Adipose tissue (tissue), 3 donors: ENCODE results near the gene SIAE. TPM values are rescaled to one million over a fixed set of nuclear protein-coding genes. Genes with fewer than 3 reads are reported as not detected.

Experiments
- H3K27ac ChIP-seq: one replicate; pipeline ENCODE4 v1.5.1; 2013; ENCODE audit warnings: low read depth, low read length
- WGBS, 3 donors: extraction: QIAGEN DNeasy Blood & Tissue Kit; methylation state at CpG; one replicate each; pipeline ENCODE4 v1.1.7; 2013; 5-methylcytosine and 5-hydroxymethylcytosine counted together
- polyA plus RNA-seq, 3 donors: library from polyadenylated mRNA; stranded (reverse); fragments of 200-250 nt; gene quantifications; one replicate each; pipeline ENCODE4 v1.2.3, GENCODE V29; 2013
- donor health status: healthy with polysubstance abuse.
- donor health status: Bipolar disorder and iron deficiency.
- donor health status: healthy.

Gene SIAE
- polyA plus RNA-seq, 3 donors, result 7.1 to 13.8 (median 11.0) TPM

DNA sequence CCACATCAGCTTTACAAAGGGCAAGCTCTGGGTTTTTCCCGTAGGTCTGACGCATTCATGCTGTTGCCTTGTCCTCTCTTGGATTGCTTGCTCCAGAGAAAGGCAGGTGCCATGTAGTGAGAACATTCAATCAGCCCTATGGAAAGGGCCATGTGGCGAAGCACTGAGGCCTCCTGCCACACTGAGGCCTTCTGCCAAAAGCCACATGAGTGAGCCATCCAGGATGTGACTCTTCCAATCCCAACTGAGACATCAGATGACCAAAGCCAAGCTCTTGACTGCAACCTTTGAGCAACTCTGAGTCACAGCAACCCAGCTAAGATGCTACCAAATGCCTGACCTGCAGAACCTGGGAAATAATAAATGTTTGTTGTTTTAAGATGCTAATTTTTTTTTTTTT lies 71.3 kb downstream of the SIAE start:
- H3K27ac ChIP-seq, result no peak overlapping the region
- 65 to 87% (median 85%) methylated on average over 3 of the region's 3 CpGs for WGBS, 3 donors

DNA sequence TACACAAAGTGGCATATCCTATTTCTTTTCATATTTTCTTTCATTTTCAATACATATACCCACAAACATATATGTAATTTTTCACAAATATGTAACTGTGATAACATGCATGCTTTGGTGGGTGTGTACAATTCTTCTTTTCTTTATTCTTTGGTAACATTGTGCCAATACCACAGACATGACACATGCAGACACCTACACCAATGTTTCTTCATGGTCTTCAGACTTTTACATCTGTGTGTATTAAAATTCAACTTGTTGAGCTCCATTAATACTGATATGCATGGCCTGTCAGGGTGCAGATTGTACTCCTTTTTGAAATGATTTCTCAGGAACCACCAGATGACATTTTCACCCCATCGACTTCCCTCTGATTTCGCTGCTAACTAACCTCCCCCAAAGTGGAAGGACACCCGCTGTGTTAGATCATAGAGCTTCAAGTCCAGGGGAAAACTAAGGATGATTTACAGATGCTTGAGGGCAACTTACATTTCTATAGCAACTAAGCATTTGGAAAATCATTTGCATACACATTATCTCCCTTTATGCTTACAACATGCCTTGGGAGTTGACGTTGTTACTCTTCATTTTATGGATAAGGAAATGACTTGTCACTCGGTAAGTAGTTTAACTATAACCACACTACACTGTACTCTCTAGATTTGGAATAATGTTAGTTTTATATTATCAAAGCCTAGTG lies 72.8 kb downstream of the SIAE start:
- 58 to 67% (median 62%) methylated on average over 5 of the region's 5 CpGs for WGBS, 3 donors
- no peak overlapping the region for H3K27ac ChIP-seq

DNA sequence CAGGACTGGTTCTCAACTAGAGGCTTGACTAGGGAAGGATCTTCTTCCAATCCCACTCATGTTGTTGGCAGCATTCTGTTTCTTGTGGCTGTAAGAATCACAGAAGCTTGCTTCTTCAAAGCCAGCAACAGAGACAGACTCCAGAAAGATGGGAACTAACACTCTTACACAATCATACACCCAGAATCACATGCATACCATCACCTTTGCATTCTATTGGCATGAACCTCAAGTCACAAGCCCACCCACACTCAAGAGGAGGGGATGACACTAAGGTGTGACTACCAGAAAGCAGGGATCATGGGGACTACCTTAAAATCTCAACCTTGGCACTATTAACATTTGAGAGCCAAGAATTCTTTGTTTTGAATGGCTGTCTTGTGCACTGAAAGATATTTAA lies 75.9 kb downstream of the SIAE start:
- no peak overlapping the region for H3K27ac ChIP-seq

DNA sequence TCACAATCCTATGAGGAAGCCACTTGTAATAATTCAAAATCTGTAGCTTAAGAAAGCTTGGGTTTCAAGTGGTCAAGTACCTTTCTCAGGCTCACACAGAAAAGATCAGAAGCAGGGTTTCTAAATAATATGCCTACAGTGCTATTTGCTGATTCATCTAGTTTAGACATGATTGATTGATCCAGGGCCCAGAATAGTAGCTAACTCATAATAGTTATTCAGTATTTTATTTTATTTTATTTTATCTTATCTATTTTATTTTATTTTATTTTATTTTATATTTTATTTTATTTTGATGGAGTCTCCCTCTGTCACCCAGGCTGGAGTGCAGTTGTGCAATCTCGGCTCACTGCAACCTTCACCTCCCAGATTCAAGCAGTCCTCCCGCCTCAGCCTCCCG lies 78.2 kb downstream of the SIAE start:
- 91 to 93% (median 91%) methylated on average over 3 of the region's 3 CpGs for WGBS, 3 donors
- no peak overlapping the region for H3K27ac ChIP-seq

DNA sequence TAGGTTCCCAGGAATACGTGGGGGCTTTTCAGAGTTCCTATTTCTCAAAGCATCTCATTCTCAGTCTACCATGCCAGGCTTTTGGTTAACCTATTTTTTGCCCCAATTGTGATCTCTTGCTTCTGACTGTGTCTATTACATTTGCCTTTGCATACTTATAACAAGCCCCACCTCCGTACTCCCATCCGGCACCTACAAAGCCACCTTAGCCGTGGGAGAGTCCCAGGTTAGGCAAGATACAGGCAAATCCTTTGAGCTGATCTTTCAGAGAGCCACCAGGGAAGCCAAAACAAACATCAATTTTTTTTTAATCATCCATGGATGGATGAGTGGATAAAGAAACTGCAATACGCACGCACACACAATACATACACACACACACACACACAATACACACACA lies 80.9 kb downstream of the SIAE start:
- WGBS, 3 donors, result 76 to 87% (median 85%) methylated on average over 6 of the region's 6 CpGs
- no peak overlapping the region for H3K27ac ChIP-seq

DNA sequence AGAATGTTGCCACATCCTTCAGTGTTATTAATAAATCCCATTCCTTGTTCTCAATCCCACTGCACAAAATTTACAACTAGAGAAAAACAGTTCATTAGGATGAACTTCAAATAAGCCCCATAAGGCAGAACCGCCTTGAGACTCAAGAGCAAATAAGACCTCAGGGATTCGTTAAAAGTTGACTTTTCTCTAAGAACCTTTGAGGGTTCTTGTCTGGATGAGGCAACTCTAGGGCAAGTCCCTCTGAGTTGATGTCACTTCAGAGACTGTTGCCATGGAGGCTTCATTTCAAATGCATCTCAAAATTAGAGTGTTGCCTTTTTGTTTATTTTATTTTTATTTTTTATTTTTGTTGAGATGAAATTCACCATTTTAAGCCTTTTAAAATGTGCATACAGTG lies 82.1 kb downstream of the SIAE start:
- 63 to 87% (median 86%) methylated on average over 2 of the region's 2 CpGs for WGBS, 3 donors
- H3K27ac ChIP-seq, result no peak overlapping the region

DNA sequence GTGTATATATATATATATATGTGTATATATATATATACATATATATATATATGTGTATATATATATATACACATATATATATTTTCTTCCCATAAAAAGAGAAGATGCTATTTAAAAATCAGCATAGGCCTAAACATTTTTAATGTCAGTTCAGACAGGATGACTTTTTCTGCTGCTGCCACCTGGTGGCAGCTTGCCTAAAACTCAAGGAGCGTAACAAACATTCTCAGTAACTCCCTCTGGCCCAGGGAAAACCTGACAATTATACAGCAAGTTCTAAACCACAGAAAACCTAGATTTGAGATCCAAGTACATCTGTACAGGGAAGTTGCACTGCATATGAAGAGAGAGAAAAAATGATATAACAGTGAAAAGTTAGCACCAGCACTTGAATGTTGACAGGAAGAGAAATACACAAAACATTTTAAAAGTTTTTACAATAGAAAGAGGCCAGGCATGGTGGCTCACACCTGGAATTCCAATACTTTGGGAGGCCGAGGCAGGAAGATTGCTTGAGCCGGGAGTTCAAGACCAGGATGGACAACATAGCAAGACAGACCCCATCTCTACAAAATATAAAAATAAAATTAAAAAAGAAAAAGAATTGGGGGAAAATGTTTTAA lies 87.2 kb downstream of the SIAE start:
- WGBS, 3 donors, result 32 to 49% (median 46%) methylated on average over 3 of the region's 3 CpGs
- no peak overlapping the region for H3K27ac ChIP-seq

DNA sequence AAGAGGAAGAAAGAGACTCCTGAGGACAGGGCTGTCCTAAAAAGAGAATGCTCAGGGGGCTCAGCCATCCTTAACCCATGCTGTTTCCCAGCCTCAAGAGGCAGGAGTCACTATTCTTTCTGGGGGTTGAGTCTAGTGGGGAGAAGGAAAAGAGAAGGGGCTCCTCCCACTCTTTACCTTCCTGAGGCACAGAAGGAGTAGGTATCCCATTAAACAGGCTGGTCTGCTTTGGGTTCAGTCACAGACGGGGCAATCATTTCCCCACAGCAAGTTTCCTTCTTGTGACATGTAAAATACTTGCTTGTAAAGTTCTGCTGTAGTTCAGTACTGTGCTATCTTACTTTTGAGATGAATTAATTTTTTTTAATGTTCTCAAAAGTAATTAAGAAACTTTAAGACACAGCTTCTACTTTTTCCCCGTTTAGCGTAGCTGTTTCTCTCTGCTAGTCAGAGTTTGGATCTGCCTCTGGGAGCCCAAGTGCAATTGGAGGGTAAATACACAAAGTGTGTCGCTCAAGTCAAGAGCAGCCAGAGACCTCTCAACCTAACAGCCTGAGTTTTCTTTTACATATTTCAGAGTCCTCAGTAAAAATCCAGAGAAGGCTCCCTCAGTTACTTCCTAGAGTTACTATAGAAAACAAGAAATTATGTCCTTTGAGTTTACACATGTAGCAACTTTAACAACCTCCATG lies 88.7 kb downstream of the SIAE start:
- no peak overlapping the region for H3K27ac ChIP-seq
- WGBS, 3 donors, result 61 to 77% (median 73%) methylated on average over 4 of the region's 4 CpGs

DNA sequence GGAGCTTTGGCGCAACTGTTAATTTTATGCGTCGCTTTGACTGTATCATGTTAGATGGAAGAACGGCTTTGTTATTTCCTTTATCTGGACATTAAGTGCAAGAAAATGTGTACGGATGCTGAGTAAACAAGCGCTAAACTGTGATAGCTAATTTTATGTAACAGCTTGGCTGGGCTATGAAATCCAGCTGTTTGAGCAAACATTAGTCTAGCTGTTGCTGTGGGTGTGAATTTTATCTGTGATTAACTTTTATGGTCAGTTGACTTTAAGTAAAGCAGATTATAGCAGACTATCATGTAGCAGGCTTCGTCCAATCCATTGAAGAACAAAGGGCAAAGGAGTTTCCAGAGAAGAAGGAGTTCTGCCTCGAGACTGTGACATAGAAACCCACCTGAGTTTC lies 89.8 kb downstream of the SIAE start:
- no peak overlapping the region for H3K27ac ChIP-seq
- 47 to 86% (median 77%) methylated on average over 8 of the region's 8 CpGs for WGBS, 3 donors

Other genes starting within 250 kb of the SIAE start
- gene OR8B4, start 248.9 kb downstream of the SIAE start, polyA plus RNA-seq, result not detected
- not detected for gene OR8B8, start 228.0 kb downstream of the SIAE start, polyA plus RNA-seq
- gene OR8B12, start 130.1 kb downstream of the SIAE start, polyA plus RNA-seq, result not detected
- under 1 TPM in 1 of 3 donors, not detected in 2; under 0.01 TPM for gene OR8A1, start 103.7 kb downstream of the SIAE start, polyA plus RNA-seq
- gene PANX3, start 62.3 kb downstream of the SIAE start, polyA plus RNA-seq, result not detected
- gene TBRG1, start 50.9 kb downstream of the SIAE start, polyA plus RNA-seq, result 10 to 100 TPM; 14.7 to 26.1 (median 25.9) TPM
- 1 to 10 TPM; 2.3 to 5.5 (median 2.8) TPM for gene SPA17, start 165 bp upstream of the SIAE start, polyA plus RNA-seq
- 10 to 100 TPM in 1 of 3 donors, 1 to 10 TPM in 2; 1.2 to 17.0 (median 5.3) TPM for gene NRGN, start 66.2 kb upstream of the SIAE start, polyA plus RNA-seq
- 10 to 100 TPM in 1 of 3 donors, 1 to 10 TPM in 2; 1.2 to 36.1 (median 3.5) TPM for gene VSIG2, start 78.5 kb upstream of the SIAE start, polyA plus RNA-seq
- gene ESAM, start 88.6 kb upstream of the SIAE start, polyA plus RNA-seq, result 100 to 1,000 TPM in 1 of 3 donors, 10 to 100 TPM in 2; 17.6 to 116 (median 53.3) TPM
- 1 to 10 TPM; 4.8 to 6.1 (median 5.3) TPM for gene MSANTD2, start 126.7 kb upstream of the SIAE start, polyA plus RNA-seq
- 10 to 100 TPM in 2 of 3 donors, 1 to 10 TPM in 1; 5.2 to 44.8 (median 21.7) TPM for gene ROBO3, start 191.7 kb upstream of the SIAE start, polyA plus RNA-seq
- gene ROBO4, start 224.1 kb upstream of the SIAE start, polyA plus RNA-seq, result 10 to 100 TPM in 2 of 3 donors, 1 to 10 TPM in 1; 3.7 to 61.0 (median 41.9) TPM
- 1 to 10 TPM in 1 of 3 donors, under 1 TPM in 2; 0.28 to 2.3 (median 0.34) TPM for gene HEPN1, start 245.5 kb upstream of the SIAE start, polyA plus RNA-seq